Uterus (tissue), 2 donors: ENCODE data around the gene LCAT.

Source experiments
- CTCF ChIP-seq, 4 experiments: fragments of 200-600 bp in 2 of 4; fragments of 450-650 bp in 2 of 4; sonication (generic) in 2 of 4; IDR thresholded peaks; one replicate each; pipeline ENCODE4 v1.5.1; 2016 to 2019; ENCODE audit warnings: antibody characterized with exemption in 4 of 4, mild to moderate bottlenecking in 2 of 4, moderate library complexity in 1 of 4
- POLR2A ChIP-seq, 2 donors: fragments of 450-650 bp; IDR thresholded peaks; one replicate each; pipeline ENCODE4 v1.6.1; 2016; ENCODE audit warnings: antibody characterized with exemption in 2 of 2, mild to moderate bottlenecking in 1 of 2, moderate library complexity in 1 of 2

- TF ChIP-seq CTCF (IDR thresholded peaks at IDR 0.05) = no peak
- TF ChIP-seq POLR2A (IDR thresholded peaks at IDR 0.05) = no peak
Observed at GRCh38 chr16:67910158-67910557, 33.8 kb downstream of the LCAT start.
